Left lung (tissue), 10 donors: ENCODE results near the gene RRAGD. TPM values are rescaled to one million over a fixed set of nuclear protein-coding genes. Genes with fewer than 3 reads are reported as not detected.

Experiments used
- ATAC-seq: fragments of 200-7000 bp; cut with Tn5 transposase; one replicate; pipeline ENCODE4 v1.9.1; 2020; ENCODE audit warnings: moderate library complexity
- DNase-seq, 4 donors: peaks; one replicate each; pipeline ENCODE4 v3.0.0-alpha.2; 2013 to 2020
- H3K27ac ChIP-seq, 2 donors: fragments of 200-600 bp; sonication (generic) in 1 of 2; one replicate each; pipeline versions ENCODE4 v1.5.0 to v1.8.0; 2020 to 2021
- H3K27me3 ChIP-seq, 2 donors: fragments of 200-600 bp; sonication (generic) in 1 of 2; one replicate each; pipeline versions ENCODE4 v1.5.0 to v1.8.0; 2020 to 2021
- H3K36me3 ChIP-seq, 2 donors: fragments of 200-600 bp; sonication (generic) in 1 of 2; one replicate each; pipeline versions ENCODE4 v1.5.0 to v1.8.0; 2020 to 2021
- H3K4me1 ChIP-seq, 2 donors: fragments of 200-600 bp; one replicate each; pipeline ENCODE4 v1.8.0; 2021
- H3K4me3 ChIP-seq, 2 donors: fragments of 200-600 bp; sonication (generic) in 1 of 2; one replicate each; pipeline versions ENCODE4 v1.5.0 to v1.8.0; 2020 to 2021; ENCODE audit warnings: mild to moderate bottlenecking in 1 of 2
- H3K9me3 ChIP-seq, 2 donors: fragments of 200-600 bp; sonication (generic) in 1 of 2; one replicate each; pipeline versions ENCODE4 v1.5.0 to v1.8.0; 2020 to 2021
- intact Hi-C, 2 donors: fragments of 100-400 bp; cut with DNase I; formaldehyde crosslinking; loops; one replicate each; pipeline versions ENCODE4 v1.11.2 to v1.14.2; 2022
- polyA plus RNA-seq, 6 donors: library from polyadenylated mRNA; unstranded; fragments of 120-200 nt; gene quantifications; one replicate each; pipeline ENCODE4 v1.2.1, GENCODE V29; 2013; ENCODE audit not compliant: insufficient read length in 6 of 6
- total RNA-seq, 2 donors: library from RNA; stranded (reverse); fragmentation: NEBNext Ultra II Directional; extraction: Animal tissue kit (Norgen Biotek cat#: 25700); gene quantifications; one replicate each; pipeline ENCODE4 v1.2.1, GENCODE V29; 2021
- TF ChIP-seq, protein P1 (sequence below), 2 donors: fragments of 200-600 bp; sonication (generic) in 1 of 2; IDR thresholded peaks; one replicate each; pipeline versions ENCODE4 v1.5.0 to v1.8.0; 2021; ENCODE audit warnings: antibody characterized with exemption in 2 of 2
- donor health status: DM: no; HTN: yes; CAD: no.
- donor health status: DM: no; HTN: no; CAD: no.

RRAGD gene
- total and polyA plus RNA-seq, 8 donors: 2.3 to 47.6 (median 3.0) TPM

- DNase-seq: no peak
- intact Hi-C loops: no loop called here
- no peaks in the 10 kb centered on the region for H3K9me3 ChIP-seq
- ATAC-seq: no peak
- no peaks in the 10 kb centered on the region for H3K36me3 ChIP-seq
- no peak overlapping the region for H3K4me3 ChIP-seq
- H3K4me1 ChIP-seq: peaks cover 0 to under 1% of the 10 kb centered on the region in 2 donors
- H3K27ac ChIP-seq: no peak overlapping the region
- no peaks in the 10 kb centered on the region for H3K27me3 ChIP-seq
- TF ChIP-seq, protein P1, sequence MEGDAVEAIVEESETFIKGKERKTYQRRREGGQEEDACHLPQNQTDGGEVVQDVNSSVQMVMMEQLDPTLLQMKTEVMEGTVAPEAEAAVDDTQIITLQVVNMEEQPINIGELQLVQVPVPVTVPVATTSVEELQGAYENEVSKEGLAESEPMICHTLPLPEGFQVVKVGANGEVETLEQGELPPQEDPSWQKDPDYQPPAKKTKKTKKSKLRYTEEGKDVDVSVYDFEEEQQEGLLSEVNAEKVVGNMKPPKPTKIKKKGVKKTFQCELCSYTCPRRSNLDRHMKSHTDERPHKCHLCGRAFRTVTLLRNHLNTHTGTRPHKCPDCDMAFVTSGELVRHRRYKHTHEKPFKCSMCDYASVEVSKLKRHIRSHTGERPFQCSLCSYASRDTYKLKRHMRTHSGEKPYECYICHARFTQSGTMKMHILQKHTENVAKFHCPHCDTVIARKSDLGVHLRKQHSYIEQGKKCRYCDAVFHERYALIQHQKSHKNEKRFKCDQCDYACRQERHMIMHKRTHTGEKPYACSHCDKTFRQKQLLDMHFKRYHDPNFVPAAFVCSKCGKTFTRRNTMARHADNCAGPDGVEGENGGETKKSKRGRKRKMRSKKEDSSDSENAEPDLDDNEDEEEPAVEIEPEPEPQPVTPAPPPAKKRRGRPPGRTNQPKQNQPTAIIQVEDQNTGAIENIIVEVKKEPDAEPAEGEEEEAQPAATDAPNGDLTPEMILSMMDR (IDR thresholded peaks at IDR 0.05): no peak
Observed at GRCh38 chr6:89392823-89393222, 19.2 kb downstream of the RRAGD start.

GRCh38 chr6:89388846-89389245 is 23.2 kb downstream of the RRAGD start:
- TF ChIP-seq, protein P1 (IDR thresholded peaks at IDR 0.05): no peak
- no peak for DNase-seq

DNA sequence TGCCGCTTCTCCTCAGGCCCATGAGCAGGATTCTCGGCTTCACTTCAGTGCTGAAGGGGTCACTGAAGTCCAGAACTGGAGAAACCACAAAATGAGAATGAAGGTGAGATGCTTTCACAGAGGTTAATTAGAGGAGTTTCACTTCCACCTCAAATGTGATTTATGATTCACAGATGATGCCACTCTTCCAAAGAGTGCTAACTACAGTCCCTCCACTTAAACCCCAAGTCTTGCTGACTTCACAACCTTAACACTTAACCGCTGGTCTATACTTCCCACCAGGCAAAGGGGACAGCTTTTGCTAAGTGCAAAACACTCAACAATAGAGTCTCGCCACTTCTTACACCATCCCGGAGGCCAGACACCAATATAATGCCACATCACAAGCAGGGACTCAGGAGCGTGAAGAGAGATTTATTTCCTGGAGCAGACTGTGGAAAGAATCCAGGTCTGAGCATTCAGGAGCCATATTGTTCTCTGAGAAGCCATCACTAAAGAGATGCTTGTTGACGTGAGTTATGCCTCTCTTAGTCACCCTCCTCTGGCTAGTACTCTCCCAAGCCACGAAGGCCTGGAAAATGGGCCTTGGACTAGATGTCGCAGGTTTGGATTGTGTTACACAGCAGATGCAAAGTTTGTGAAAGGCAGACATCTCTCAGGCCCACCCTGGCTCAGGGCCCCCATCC is 24.4 kb downstream of the RRAGD start:
- no peak for ATAC-seq
- intact Hi-C loops: no loop called here
- Histone ChIP-seq H3K36me3 (no peaks in the 10 kb centered on the region), H3K4me1 (peaks cover 0 to 7% of the 10 kb centered on the region in 2 donors), H3K4me3 (no peak overlapping the region), H3K27ac (no peak overlapping the region), H3K27me3 (no peaks in the 10 kb centered on the region), H3K9me3 (no peaks in the 10 kb centered on the region)
- TF ChIP-seq, protein P1 (IDR thresholded peaks at IDR 0.05): no peak
- DNase-seq: no peak

More at GRCh38 chr6:89388846-89389245, 23.2 kb downstream of the RRAGD start:
- H3K4me1 ChIP-seq: peaks cover 0 to 7% of the 10 kb centered on the region in 2 donors
- no peaks in the 10 kb centered on the region for H3K36me3 ChIP-seq
- intact Hi-C loops: no loop called here
- no peaks in the 10 kb centered on the region for H3K27me3 ChIP-seq
- H3K9me3 ChIP-seq: no peaks in the 10 kb centered on the region
- H3K4me3 ChIP-seq: no peak overlapping the region
- no peak overlapping the region for H3K27ac ChIP-seq
- no peak for ATAC-seq

- Histone ChIP-seq H3K9me3 (no peaks in the 10 kb centered on the region), H3K36me3 (no peaks in the 10 kb centered on the region), H3K27me3 (no peaks in the 10 kb centered on the region), H3K4me3 (no peak overlapping the region), H3K27ac (no peak overlapping the region), H3K4me1 (peaks cover 0 to 7% of the 10 kb centered on the region in 2 donors)
- no peak for ATAC-seq
- TF ChIP-seq, protein P1 (IDR thresholded peaks at IDR 0.05): no peak
- DNase-seq: no peak
- intact Hi-C loops: no loop called here
Observed at GRCh38 chr6:89386917-89387491, 25.1 kb downstream of the RRAGD start.

DNA sequence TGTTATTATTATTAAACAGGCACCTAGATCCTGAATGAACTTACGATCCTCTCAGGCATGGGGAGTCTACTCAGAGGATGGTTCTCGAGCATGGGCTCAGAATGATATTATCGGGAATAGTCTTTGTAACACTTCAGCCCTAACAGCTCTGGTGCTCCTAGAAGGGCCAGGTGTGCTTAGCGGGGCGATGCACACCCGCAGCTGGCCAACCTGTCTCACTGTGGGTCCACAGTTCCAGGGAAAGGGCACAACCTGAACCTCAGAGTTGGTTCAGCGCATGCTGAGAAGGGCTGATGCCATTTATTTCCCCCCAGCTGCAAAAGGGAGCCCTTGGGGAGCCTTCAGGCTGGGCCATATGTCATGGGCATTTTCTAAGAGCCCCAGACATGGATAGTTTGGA is 26.2 kb downstream of the RRAGD start:
- TF ChIP-seq, protein P1 (IDR thresholded peaks at IDR 0.05): no peak
- Histone ChIP-seq H3K27me3 (no peaks in the 10 kb centered on the region), H3K4me3 (no peak overlapping the region), H3K4me1 (peaks cover 0 to 7% of the 10 kb centered on the region in 2 donors), H3K36me3 (no peaks in the 10 kb centered on the region), H3K27ac (no peak overlapping the region), H3K9me3 (no peaks in the 10 kb centered on the region)
- ATAC-seq (no peak), DNase-seq (no peak)
- intact Hi-C loops: no loop called here
